HEK293 (cell line): ENCODE measurements around the gene GSG1.

ENCODE experiments used
- CTCF ChIA-PET: fragments of 350-600 bp; formaldehyde crosslinking; extraction: SDS; loops from one replicate; lab custom pipeline; 2021; ENCODE audit warnings: antibody characterized with exemption; lab: Yijun Ruan, JAX
- POLR2A ChIA-PET: fragments of 300-600 bp; formaldehyde crosslinking; extraction: SDS; loops from one replicate; lab custom pipeline; 2020; ENCODE audit warnings: antibody characterized with exemption, inconsistent platforms; lab: Yijun Ruan, JAX
- H3K27ac ChIP-seq: fragments of 200-500 bp; sonication (Bioruptor generic); 2 replicates; pipeline ENCODE4 v1.5.1; 2014; ENCODE audit warnings: low read depth, low read length, control low read depth, inconsistent platforms; ENCODE audit errors: extremely low read depth
- H3K36me3 ChIP-seq, 2 experiments: fragments of 200-500 bp in 1 of 2; sonication (Bioruptor generic) in 1 of 2; 1 replicate in 1 of 2; 2 replicates in 1 of 2; pipeline ENCODE4 v1.5.1; 2014 to 2017; ENCODE audit warnings: inconsistent platforms in 2 of 2, low read length in 2 of 2; ENCODE audit not compliant: control insufficient read depth in 2 of 2, insufficient read depth in 1 of 2
- H3K4me1 ChIP-seq: fragments of 200-500 bp; sonication (Bioruptor generic); 2 replicates; pipeline ENCODE4 v1.5.1; 2014; ENCODE audit warnings: mild to moderate bottlenecking, low read length, inconsistent platforms; ENCODE audit not compliant: control insufficient read depth, insufficient read depth
- H3K4me3 ChIP-seq: 2 replicates; pipeline ENCODE4 v1.5.1; 2011; ENCODE audit warnings: low read depth, mild to moderate bottlenecking, control low read depth, low read length, moderate library complexity
- H3K9me3 ChIP-seq: fragments of 200-500 bp; sonication (Bioruptor generic); 2 replicates; pipeline ENCODE4 v1.5.1; 2014; ENCODE audit warnings: low read depth, low read length, inconsistent platforms; ENCODE audit not compliant: control insufficient read depth, insufficient read depth
- BCL11B ChIP-seq: fragments of 450-650 bp; formaldehyde crosslinking; IDR thresholded peaks from 2 replicates; pipeline ENCODE4 v1.5.1; 2016; ENCODE audit warnings: low read depth, missing biosample characterization, missing genetic modification characterization
- FEZF1 ChIP-seq: fragments of 450-650 bp; formaldehyde crosslinking; IDR thresholded peaks from 2 replicates; pipeline ENCODE4 v1.5.1; 2016; ENCODE audit warnings: missing biosample characterization, missing genetic modification characterization
- KLF1 ChIP-seq: fragments of 450-650 bp; formaldehyde crosslinking; IDR thresholded peaks from 2 replicates; pipeline ENCODE4 v1.5.1; 2016; ENCODE audit warnings: missing biosample characterization, missing genetic modification characterization
- KLF7 ChIP-seq: fragments of 450-650 bp; formaldehyde crosslinking; IDR thresholded peaks from 2 replicates; pipeline ENCODE4 v1.5.1; 2016; ENCODE audit warnings: missing biosample characterization, missing genetic modification characterization, borderline replicate concordance
- YY1 ChIP-seq: fragments of 450-650 bp; formaldehyde crosslinking; IDR thresholded peaks from 2 replicates; pipeline ENCODE4 v1.5.1; 2018; ENCODE audit warnings: missing biosample characterization, missing genetic modification characterization
- ZBTB11 ChIP-seq: fragments of 450-650 bp; formaldehyde crosslinking; conservative IDR thresholded peaks from 2 replicates; pipeline ENCODE4 v1.5.1; 2016; ENCODE audit warnings: low read depth, missing biosample characterization, missing genetic modification characterization
- ZNF211 ChIP-seq: fragments of 450-650 bp; formaldehyde crosslinking; IDR thresholded peaks from 2 replicates; pipeline ENCODE4 v1.5.1; 2016; ENCODE audit warnings: low read depth, missing biosample characterization, missing genetic modification characterization
- ZNF221 ChIP-seq: fragments of 450-650 bp; formaldehyde crosslinking; IDR thresholded peaks from 2 replicates; pipeline ENCODE4 v1.5.1; 2017; ENCODE audit warnings: missing biosample characterization, missing genetic modification characterization, borderline replicate concordance
- ZNF223 ChIP-seq: fragments of 450-650 bp; formaldehyde crosslinking; IDR thresholded peaks from 2 replicates; pipeline ENCODE4 v1.5.1; 2016; ENCODE audit warnings: missing biosample characterization, missing genetic modification characterization
- ZNF26 ChIP-seq: fragments of 450-650 bp; formaldehyde crosslinking; IDR thresholded peaks from 2 replicates; pipeline ENCODE4 v1.5.1; 2016; ENCODE audit warnings: missing biosample characterization, missing genetic modification characterization
- ZNF350 ChIP-seq: fragments of 450-650 bp; formaldehyde crosslinking; IDR thresholded peaks from 2 replicates; pipeline ENCODE4 v1.5.0; 2017; ENCODE audit warnings: missing biosample characterization, mild to moderate bottlenecking, missing genetic modification characterization
- ZNF416 ChIP-seq: fragments of 450-650 bp; formaldehyde crosslinking; IDR thresholded peaks from 2 replicates; pipeline ENCODE4 v1.5.1; 2016; ENCODE audit warnings: missing biosample characterization, missing genetic modification characterization
- ZNF501 ChIP-seq: fragments of 450-650 bp; formaldehyde crosslinking; IDR thresholded peaks from 2 replicates; pipeline ENCODE4 v1.5.1; 2016; ENCODE audit warnings: missing biosample characterization, missing genetic modification characterization
- ZNF548 ChIP-seq: fragments of 450-650 bp; formaldehyde crosslinking; IDR thresholded peaks from 2 replicates; pipeline ENCODE4 v1.5.1; 2016; ENCODE audit warnings: missing biosample characterization, missing genetic modification characterization
- ZNF596 ChIP-seq: fragments of 450-650 bp; IDR thresholded peaks from 2 replicates; pipeline ENCODE4 v1.5.0; 2018; ENCODE audit warnings: missing biosample characterization, mild to moderate bottlenecking, missing genetic modification characterization, moderate library complexity
- ZNF626 ChIP-seq: fragments of 450-650 bp; sonication (Bioruptor Pico); formaldehyde crosslinking; IDR thresholded peaks from 2 replicates; pipeline ENCODE4 v1.5.1; 2018; ENCODE audit warnings: missing biosample characterization, missing genetic modification characterization, inconsistent platforms
- ZNF660 ChIP-seq: fragments of 450-650 bp; IDR thresholded peaks from 2 replicates; pipeline ENCODE4 v1.5.1; 2018; ENCODE audit warnings: missing biosample characterization, mild to moderate bottlenecking, missing genetic modification characterization
- ZNF670 ChIP-seq: fragments of 450-650 bp; formaldehyde crosslinking; IDR thresholded peaks from 2 replicates; pipeline ENCODE4 v1.5.1; 2016; ENCODE audit warnings: missing biosample characterization, missing genetic modification characterization, low read depth
- TF ChIP-seq, protein P1 (sequence below): fragments of 450-650 bp; formaldehyde crosslinking; IDR thresholded peaks from 2 replicates; pipeline ENCODE4 v1.5.1; 2016; ENCODE audit warnings: missing biosample characterization, missing genetic modification characterization
- TF ChIP-seq, protein P2 (sequence below): fragments of 450-650 bp; formaldehyde crosslinking; IDR thresholded peaks from 2 replicates; pipeline ENCODE4 v1.5.1; 2016; ENCODE audit warnings: missing biosample characterization, missing genetic modification characterization

The GSG1 gene

DNA sequence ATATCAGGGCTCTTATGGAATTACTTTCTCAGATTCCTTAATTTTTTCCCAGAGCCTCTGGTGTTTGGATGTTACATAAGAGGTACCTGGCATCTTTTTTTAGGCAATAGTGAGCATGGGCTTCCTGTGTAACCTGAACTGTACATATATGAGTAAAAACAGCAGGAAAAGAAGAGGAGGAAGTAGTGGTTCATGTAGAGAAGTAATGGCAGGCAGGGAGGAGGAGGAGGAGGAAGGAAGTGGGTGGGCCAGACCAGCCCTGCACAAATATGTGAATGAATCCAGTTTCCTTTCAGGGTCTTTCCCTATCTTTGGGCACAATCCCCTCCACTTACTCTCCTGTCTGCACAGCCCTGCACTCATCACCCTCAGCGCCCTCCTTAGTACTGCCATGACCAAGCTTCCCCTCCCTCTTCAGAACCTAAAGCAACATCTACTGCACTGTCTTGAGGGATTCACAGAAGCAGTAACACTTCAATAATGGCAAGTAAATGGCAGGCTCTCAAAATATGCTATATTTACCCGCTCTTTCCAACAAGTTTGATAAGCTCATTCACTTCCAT is 40.9 kb upstream of the GSG1 start (continued):
- no peak for TF ChIP-seq BCL11B (tag by site-specific recombination)
- no peak for TF ChIP-seq KLF7

- Histone ChIP-seq H3K4me1 (no peaks in the 10 kb centered on the region), H3K27ac (no peak overlapping the region), H3K9me3 (no peaks in the 10 kb centered on the region), H3K36me3 (no peaks in the 10 kb centered on the region), H3K4me3 (no peak overlapping the region)
- CTCF ChIA-PET, result interaction anchor here (0.8 kb wide), 1 partner anchor 40 kb away, joined by 3 read pairs; no protein-coding TSS in a partner anchor
- POLR2A ChIA-PET, result no interaction called here
- TF ChIP-seq, protein P1, sequence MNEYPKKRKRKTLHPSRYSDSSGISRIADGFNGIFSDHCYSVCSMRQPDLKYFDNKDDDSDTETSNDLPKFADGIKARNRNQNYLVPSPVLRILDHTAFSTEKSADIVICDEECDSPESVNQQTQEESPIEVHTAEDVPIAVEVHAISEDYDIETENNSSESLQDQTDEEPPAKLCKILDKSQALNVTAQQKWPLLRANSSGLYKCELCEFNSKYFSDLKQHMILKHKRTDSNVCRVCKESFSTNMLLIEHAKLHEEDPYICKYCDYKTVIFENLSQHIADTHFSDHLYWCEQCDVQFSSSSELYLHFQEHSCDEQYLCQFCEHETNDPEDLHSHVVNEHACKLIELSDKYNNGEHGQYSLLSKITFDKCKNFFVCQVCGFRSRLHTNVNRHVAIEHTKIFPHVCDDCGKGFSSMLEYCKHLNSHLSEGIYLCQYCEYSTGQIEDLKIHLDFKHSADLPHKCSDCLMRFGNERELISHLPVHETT (tag by site-specific recombination), result no peak
- TF ChIP-seq ZNF211 (tag by site-specific recombination) (no peak), ZNF670 (tag by site-specific recombination) (no peak), ZNF350 (tag by site-specific recombination) (no peak), ZBTB11 (no peak), ZNF626 (tag by site-specific recombination) (no peak), ZNF416 (tag by site-specific recombination) (no peak), ZNF660 (tag by site-specific recombination) (no peak), YY1 (tag by site-specific recombination) (no peak), ZNF223 (tag by site-specific recombination) (no peak), ZNF501 (tag by site-specific recombination) (no peak)
- TF ChIP-seq, protein P2, sequence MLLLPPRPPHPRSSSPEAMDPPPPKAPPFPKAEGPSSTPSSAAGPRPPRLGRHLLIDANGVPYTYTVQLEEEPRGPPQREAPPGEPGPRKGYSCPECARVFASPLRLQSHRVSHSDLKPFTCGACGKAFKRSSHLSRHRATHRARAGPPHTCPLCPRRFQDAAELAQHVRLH (tag by site-specific recombination), result no peak
Observed at GRCh38 chr12:13142747-13143146, 39.3 kb upstream of the GSG1 start.

DNA sequence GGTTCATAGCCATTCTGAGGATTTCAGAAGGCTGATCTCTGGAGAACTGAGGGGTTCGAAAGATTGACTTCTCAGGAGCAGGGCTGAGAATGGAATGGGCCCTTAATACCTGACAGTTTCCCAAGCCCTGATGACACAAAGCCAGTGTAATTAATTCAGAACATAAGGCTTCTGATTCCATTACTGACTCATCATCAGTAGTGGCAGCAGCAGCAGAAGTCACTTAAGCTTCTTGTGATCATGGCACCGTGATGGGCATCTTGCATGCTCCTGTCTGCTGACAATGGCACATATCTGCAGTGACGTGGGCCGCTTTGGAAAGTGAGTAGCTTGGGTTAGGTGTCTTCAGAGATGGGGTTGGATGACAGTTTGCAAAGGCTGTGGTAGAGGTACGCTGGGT is 38.2 kb upstream of the GSG1 start:
- CTCF ChIA-PET, result interaction anchor here (0.8 kb wide), 1 partner anchor 39 kb away, joined by 3 read pairs; no protein-coding TSS in a partner anchor
- no peaks in the 10 kb centered on the region for H3K4me1 ChIP-seq
- no peaks in the 10 kb centered on the region for H3K9me3 ChIP-seq
- TF ChIP-seq FEZF1 (no peak), ZNF26 (tag by site-specific recombination) (no peak), ZNF221 (tag by site-specific recombination) (no peak), ZNF548 (tag by site-specific recombination) (no peak), ZNF596 (tag by site-specific recombination) (no peak), ZNF211 (tag by site-specific recombination) (no peak), KLF1 (no peak)
- POLR2A ChIA-PET, result no interaction called here
- no peak overlapping the region for H3K4me3 ChIP-seq
- H3K27ac ChIP-seq, result no peak overlapping the region
- no peaks in the 10 kb centered on the region for H3K36me3 ChIP-seq
